NCI-H128 (cell line): Measurements from ENCODE around the gene FEZF2.

Experiments
- DNase-seq: peaks from one replicate; lab custom pipeline; 2025; ENCODE audit not compliant: unreplicated experiment; lab: John Stamatoyannopoulos, UW

FEZF2 gene

GRCh38 chr3:62373215-62373614 lies at the start of gene FEZF2:
Gene FEZF2 (minus strand): TSS chr3:62373550. CDS start chr3:62372868, 682 bp downstream.
- no peak for DNase-seq

GRCh38 chr3:62421207-62421606 lies 47.9 kb upstream of the FEZF2 start:
- no peak for DNase-seq

- no peak for DNase-seq
Measured at GRCh38 chr3:62416144-62416543, 42.8 kb upstream of the FEZF2 start.

- DNase-seq: no peak
Measured at GRCh38 chr3:62415312-62415801, 42.0 kb upstream of the FEZF2 start.

GRCh38 chr3:62414786-62415185 lies 41.4 kb upstream of the FEZF2 start:
- DNase-seq: no peak

GRCh38 chr3:62413687-62414086 lies 40.3 kb upstream of the FEZF2 start:
- no peak for DNase-seq

- DNase-seq: no peak
Measured at GRCh38 chr3:62406945-62407344, 33.6 kb upstream of the FEZF2 start.

GRCh38 chr3:62405566-62405965 lies 32.2 kb upstream of the FEZF2 start:
- no peak for DNase-seq

GRCh38 chr3:62405135-62405534 lies 31.8 kb upstream of the FEZF2 start:
- DNase-seq: no peak

GRCh38 chr3:62404321-62404720 lies 31.0 kb upstream of the FEZF2 start:
- DNase-seq: no peak

- no peak for DNase-seq
Measured at GRCh38 chr3:62403765-62404164, 30.4 kb upstream of the FEZF2 start.

GRCh38 chr3:62392626-62393292 lies 19.4 kb upstream of the FEZF2 start:
- no peak for DNase-seq

GRCh38 chr3:62387251-62387650 lies 13.9 kb upstream of the FEZF2 start:
- DNase-seq: no peak

- DNase-seq: no peak
Measured at GRCh38 chr3:62379321-62379798, 6.0 kb upstream of the FEZF2 start.

GRCh38 chr3:62378921-62379320 lies 5.6 kb upstream of the FEZF2 start:
- no peak for DNase-seq

- no peak for DNase-seq
Measured at GRCh38 chr3:62378311-62378789, 5.0 kb upstream of the FEZF2 start.

- no peak for DNase-seq
Measured at GRCh38 chr3:62376906-62377877, 3.8 kb upstream of the FEZF2 start.

- no peak for DNase-seq
Measured at GRCh38 chr3:62376454-62376720, 3.0 kb upstream of the FEZF2 start.

GRCh38 chr3:62375655-62376453 lies 2.5 kb upstream of the FEZF2 start:
- DNase-seq: no peak

- no peak for DNase-seq
Measured at GRCh38 chr3:62374341-62375218, 1.2 kb upstream of the FEZF2 start.
